Esophagus mucosa (tissue), 1 donor: ENCODE data around the gene RRAGB. TPM values are rescaled to one million over a fixed set of nuclear protein-coding genes. Genes with fewer than 3 reads are reported as not detected.
"Not testable (repeated sequence)": the region's sequence is repeated elsewhere in the genome, so short reads cannot be mapped to it uniquely, and the experiment has no call there.

Source experiments
- ATAC-seq: fragments of 200-7000 bp; cut with Tn5 transposase; one replicate; pipeline ENCODE4 v1.9.1; 2020
- total RNA-seq: library from RNA; stranded (reverse); gene quantifications from one replicate; pipeline ENCODE4 v1.2.4, GENCODE V29; 2023
- donor health status: DM: yes; HTN: yes; CAD: no.

Gene RRAGB
- total RNA-seq = 5.6 TPM

- ATAC-seq = peak; percentile 100
Measured at GRCh38 chrX:55717521-55718497, at the start of gene RRAGB. TSS of gene RRAGB (plus strand) at chrX:55717749. CDS start at chrX:55718328, 579 bp downstream.

GRCh38 chrX:55668084-55668483, 49.5 kb upstream of the RRAGB start:
- ATAC-seq = no peak

GRCh38 chrX:55688579-55688978, 29.0 kb upstream of the RRAGB start:
- ATAC-seq = not testable (repeated sequence)

- no peak for ATAC-seq
Measured at GRCh38 chrX:55695227-55696018, 22.1 kb upstream of the RRAGB start.

- no peak for ATAC-seq
Measured at GRCh38 chrX:55697381-55697780, 20.2 kb upstream of the RRAGB start.

GRCh38 chrX:55702671-55703070, 14.9 kb upstream of the RRAGB start:
- no peak for ATAC-seq

GRCh38 chrX:55703436-55703835, 14.1 kb upstream of the RRAGB start:
- not testable (repeated sequence) for ATAC-seq

GRCh38 chrX:55705066-55705465, 12.5 kb upstream of the RRAGB start:
- not testable (repeated sequence) for ATAC-seq

GRCh38 chrX:55709735-55710134, 7.8 kb upstream of the RRAGB start:
- no peak for ATAC-seq

- peak; percentile 61 for ATAC-seq
Measured at GRCh38 chrX:55710701-55711100, 6.8 kb upstream of the RRAGB start.

GRCh38 chrX:55713631-55714030, 3.9 kb upstream of the RRAGB start:
- ATAC-seq = no peak

GRCh38 chrX:55714161-55714560, 3.4 kb upstream of the RRAGB start:
- ATAC-seq = no peak

- no peak for ATAC-seq
Measured at GRCh38 chrX:55715847-55716246, 1.7 kb upstream of the RRAGB start.

GRCh38 chrX:55716937-55717336, 612 bp upstream of the RRAGB start:
- no peak for ATAC-seq

GRCh38 chrX:55731826-55732225, 14.3 kb downstream of the RRAGB start:
- no peak for ATAC-seq

- no peak for ATAC-seq
Measured at GRCh38 chrX:55738969-55739368, 21.4 kb downstream of the RRAGB start.

GRCh38 chrX:55742649-55743048, 25.1 kb downstream of the RRAGB start:
- ATAC-seq = peak; percentile 64

GRCh38 chrX:55748463-55748862, 30.9 kb downstream of the RRAGB start:
- not testable (repeated sequence) for ATAC-seq

- no peak for ATAC-seq
Measured at GRCh38 chrX:55750256-55750655, 32.7 kb downstream of the RRAGB start.

- ATAC-seq = peak; percentile 74
Measured at GRCh38 chrX:55754861-55755294, 37.3 kb downstream of the RRAGB start.

GRCh38 chrX:55758033-55758432, 40.5 kb downstream of the RRAGB start:
- ATAC-seq = no peak

- ATAC-seq = no peak
Measured at GRCh38 chrX:55759478-55759877, 41.9 kb downstream of the RRAGB start.

GRCh38 chrX:55767100-55767499, 49.6 kb downstream of the RRAGB start:
- ATAC-seq = no peak
